OCI-M2 (cell line): ENCODE measurements around the gene PNMA8C.

Source experiments
- DNase-seq: peaks from one replicate; lab custom pipeline; 2025; ENCODE audit not compliant: unreplicated experiment; lab: John Stamatoyannopoulos, UW

Gene PNMA8C

DNA sequence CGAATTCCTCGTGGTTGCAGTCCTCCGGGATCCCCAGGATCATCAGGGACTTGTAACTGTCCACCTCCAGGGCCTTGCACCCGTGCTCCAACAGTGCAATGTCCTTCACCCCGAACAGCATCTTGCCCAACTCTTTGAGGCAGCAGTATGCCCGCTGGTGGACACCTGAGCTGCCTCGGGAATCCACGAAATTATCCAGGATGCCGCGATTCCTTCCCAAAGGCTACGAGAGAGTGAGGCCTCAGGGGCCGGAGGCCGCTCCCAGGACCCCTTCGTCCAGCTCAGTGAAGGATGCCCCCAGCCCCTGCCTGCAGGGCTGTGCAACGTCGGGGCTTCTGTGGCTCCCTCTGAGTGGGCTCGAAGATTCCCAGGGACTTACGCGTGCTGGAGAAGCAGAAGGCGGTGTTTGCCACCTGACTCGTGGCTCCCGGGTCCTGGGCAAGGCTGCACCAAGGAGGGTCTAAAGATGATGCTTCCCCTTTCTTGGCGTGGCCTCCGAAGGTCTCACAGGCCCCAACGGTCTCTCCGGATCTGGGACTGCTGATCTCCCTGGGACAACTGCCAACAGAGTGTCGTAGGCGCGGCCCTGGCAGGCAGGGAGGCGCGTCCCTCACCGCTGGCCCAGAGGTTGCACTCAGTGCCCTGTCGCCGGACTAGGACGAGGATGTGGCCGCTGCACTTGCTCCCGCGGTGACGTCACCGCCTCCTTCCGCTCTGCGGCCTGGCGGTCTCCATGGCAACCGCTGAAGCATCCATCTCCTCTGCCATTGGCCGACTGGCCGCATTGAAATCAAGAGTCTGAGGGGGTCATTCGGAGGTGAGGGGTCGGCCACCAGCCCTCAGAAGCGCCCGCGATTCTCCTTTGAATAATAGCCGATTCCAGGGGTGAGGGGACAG is at the start of gene PNMA8C:
Gene PNMA8C (minus strand): TSS at position 698 of the 897 bp plus-strand sequence. CDS start 577 bp downstream, at position 121.
- DNase-seq = no peak

GRCh38 chr19:46475986-46476385 is 47.2 kb upstream of the PNMA8C start:
- DNase-seq = no peak

- DNase-seq = no peak
Observed at GRCh38 chr19:46474211-46474610, 45.5 kb upstream of the PNMA8C start.

DNA sequence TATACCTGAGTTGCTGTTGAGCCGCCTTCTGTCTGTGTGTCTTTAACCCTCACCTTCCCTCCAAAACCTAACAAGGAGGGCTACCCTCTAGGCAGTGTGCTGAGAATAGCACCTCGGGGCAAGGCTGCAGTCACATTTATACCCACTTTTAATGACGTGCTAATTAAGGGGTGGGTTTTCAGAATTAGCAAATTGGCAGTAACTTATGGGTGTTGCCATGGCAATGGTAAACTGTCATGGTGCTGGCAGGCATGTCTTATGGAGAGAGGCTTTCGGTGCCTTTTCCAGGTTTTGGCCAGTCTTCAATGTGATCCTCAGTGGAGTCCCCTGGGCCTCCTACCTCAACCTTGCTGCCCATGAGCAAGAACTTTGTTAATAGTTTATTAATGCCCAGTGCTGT is 43.9 kb upstream of the PNMA8C start:
- no peak for DNase-seq

DNA sequence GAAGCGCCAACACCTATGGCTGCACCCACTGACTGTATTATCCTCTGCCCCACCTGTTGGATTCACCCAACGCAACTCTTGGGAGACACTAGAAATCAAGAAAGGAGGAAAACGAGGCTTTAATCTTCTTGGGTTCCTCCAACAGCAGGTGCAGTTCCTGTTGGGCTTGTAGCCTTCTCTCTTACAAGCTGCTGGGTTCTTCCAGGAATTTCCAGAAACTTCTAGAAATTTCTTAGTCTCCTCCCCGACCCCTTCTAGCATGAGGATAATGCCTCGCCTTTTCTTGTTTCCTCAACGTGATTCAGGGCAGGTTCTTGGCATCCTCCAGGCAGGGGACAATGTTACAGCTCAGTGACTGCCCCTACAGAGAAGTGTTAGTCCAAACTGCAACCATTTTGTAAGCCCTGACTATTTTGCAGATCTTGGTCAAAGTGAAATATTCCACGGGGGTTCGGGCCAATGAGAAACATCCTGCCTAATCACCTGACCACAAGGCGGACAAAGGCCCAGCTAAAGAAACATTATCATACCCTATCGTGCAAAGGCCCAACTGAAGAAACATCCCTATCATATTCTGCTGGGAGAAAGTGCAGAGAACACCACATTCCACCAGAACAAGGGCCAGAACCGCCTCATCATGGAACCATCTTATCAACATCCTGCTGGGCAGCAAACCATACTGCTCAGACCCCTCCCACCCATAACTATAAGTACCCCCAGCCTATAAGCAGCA is 43.2 kb upstream of the PNMA8C start:
- no peak for DNase-seq

- no peak for DNase-seq
Observed at GRCh38 chr19:46471116-46471733, 42.5 kb upstream of the PNMA8C start, which contains the start of gene PNMA8A. PNMA8A (minus strand) TSS chr19:46471563; CDS start chr19:46471035, 528 bp downstream.

DNA sequence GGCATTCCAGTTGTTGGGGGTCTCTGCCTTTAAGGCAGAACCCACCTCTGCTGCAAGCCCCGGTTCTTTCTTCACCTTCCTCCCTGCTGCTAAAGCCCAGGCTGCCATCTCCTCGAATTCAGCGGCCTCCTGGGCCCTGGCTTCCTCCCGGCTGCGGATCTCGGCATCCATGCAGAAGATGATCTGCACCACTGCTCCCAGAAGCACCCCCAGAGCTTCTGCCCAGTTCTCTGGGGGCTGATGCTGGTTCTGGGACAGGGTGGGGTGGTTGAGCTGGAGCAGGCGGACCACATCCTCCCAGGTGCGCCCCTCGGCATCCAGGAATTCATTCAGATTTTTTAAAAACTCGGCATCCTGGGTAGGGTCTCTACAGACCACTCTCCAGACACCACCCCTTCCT is 41.6 kb upstream of the PNMA8C start:
- no peak for DNase-seq

DNA sequence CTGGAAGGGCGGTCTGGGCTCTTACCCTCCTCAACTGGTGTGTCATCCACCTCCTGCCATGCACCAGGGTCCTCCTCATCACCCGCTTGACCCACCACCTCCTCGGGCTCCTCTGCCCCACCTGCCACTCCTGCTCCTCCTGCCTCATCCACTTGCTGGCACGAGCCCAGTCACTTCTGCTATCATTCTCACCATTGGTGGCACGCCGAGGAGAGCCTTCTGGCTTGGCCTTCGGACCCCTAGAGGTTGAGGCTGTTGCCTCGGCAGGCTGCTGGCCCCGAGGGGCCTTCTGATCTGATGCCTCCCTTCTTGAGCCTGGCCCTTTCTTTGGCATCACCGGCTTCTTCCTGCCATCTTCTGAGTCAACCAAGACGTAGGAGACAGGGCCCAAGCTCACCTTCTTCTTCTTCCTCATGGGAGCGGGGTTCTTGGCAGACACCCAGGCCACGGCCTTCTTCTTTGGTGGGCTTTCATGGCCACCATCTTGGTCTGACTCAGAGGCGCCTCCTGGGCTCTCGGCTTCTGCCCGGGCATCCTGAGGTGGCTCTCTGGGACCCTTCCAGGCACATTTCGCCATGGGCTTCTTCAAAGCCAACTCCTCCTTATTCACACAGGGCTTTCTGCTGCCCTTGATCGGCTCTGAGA is 40.9 kb upstream of the PNMA8C start:
- no peak for DNase-seq

DNA sequence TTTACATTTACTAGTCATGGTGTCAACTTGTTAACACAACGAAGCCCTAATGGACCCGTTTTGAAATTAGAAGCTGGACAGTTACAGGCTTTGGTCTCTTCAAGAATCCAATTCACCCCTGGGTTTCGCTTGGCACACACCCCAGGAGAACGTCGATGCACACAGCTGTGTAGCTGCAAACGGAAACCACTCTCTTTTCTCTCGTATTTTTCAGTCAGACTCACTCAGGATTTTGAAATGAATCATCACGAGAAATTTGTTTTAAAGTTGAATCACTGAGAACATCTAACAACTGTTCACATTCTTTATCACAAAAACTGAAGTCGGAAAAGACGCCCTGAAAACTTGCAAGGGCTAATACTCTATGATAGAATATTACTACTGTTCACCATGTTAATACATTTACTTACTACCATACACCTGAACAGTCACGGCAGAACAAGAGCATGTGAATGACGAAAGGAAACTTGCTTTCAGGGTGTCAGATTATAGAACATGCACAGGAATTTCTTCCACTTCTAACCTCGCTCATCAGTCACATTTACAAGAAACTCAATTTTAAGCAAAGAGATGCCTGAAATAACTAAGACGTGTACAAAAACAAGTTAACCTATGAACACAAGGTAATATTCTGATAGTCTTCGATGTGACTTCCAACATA is 37.9 kb upstream of the PNMA8C start:
- DNase-seq = no peak

GRCh38 chr19:46463516-46463915 is 34.8 kb upstream of the PNMA8C start:
- DNase-seq = no peak

GRCh38 chr19:46461537-46461936 is 32.8 kb upstream of the PNMA8C start:
- DNase-seq = no peak

DNA sequence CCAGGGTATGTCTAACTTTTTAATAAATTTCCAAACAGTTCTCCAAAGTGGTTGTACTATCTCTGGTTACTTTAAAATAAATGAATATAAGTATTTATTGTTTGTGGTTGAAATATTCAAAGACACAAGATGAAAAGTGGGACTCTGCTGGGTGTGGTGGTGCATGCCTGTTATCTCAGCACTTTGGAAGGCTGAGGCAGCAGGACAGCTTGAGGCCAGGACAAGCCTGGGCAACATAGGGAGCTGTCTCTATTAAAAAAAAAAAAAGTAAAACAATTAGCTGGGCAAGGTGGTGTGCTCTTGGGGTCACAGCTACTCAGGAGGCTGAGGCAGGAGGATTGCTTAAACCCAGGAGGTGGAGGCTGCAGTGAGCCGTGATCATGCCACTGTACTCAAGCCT is 32.2 kb upstream of the PNMA8C start:
- no peak for DNase-seq

GRCh38 chr19:46460055-46460454 is 31.3 kb upstream of the PNMA8C start:
- DNase-seq = no peak

GRCh38 chr19:46456930-46457329 is 28.2 kb upstream of the PNMA8C start:
- DNase-seq = no peak

DNA sequence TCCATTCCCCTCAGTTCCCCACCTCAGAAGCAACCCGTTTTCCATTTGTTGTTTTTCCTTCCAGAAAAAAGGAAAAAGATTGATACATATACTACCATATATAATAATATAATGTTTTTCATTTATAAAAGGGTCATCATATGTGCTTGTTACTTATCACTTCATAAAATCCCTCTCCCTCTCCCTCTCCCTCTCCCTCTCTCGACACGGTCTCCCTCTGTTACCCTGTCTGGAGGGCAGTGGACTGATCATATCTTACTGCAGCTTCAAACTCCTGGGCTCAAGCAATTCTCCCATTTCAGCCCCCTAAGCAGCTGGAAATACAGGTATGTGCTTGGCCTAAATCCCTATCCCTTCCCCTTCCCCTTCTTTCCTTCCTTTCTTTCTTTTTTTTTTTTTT is 25.5 kb upstream of the PNMA8C start:
- DNase-seq = no peak

- DNase-seq = no peak
Observed at GRCh38 chr19:46453661-46454060, 24.9 kb upstream of the PNMA8C start.

- no peak for DNase-seq
Observed at GRCh38 chr19:46452186-46452585, 23.4 kb upstream of the PNMA8C start.

- DNase-seq = no peak
Observed at GRCh38 chr19:46451352-46451751, 22.6 kb upstream of the PNMA8C start.

- DNase-seq = no peak
Observed at GRCh38 chr19:46450737-46451136, 22.0 kb upstream of the PNMA8C start.

DNA sequence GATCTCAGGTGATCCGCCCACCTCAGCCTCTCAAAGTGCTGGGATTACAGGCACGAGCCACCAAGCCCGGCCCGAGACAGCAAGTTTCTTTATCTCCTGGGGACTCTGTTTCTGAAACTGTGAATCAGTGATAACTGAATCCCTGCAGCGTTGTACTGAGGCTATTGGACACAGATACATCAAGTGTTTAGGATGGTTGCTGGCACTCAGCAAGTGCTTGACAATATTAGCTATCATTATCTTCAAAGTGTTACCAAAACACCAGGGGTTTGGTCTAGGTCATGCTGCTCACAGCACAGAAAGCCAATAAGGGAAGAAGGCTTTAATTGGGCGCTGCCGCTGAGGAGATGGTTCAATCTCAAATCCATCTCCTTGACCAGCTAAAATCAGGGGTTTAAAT is 20.5 kb upstream of the PNMA8C start:
- no peak for DNase-seq

DNA sequence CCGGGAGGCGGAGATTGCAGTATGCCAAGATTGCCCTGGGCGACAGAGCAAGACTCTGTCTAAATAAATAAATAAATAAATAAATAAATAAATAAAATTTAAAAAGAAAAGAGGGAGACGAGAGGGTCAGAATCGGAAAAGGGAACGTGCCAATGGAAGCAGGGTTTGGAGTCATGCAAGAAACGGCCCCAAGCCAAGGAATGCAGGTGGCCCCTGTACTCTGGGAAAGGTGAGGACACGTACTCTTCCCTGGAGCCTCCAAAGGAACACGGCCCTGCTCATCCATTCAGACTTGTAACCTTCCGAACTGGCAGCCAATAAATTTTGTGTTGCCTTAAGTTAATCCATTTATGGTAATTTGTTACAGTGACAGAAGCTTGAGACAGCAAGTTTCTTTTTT is 19.9 kb upstream of the PNMA8C start:
- no peak for DNase-seq
